ENCODE data around the gene ARHGAP30. TPM values are rescaled to one million over a fixed set of nuclear protein-coding genes. Genes with fewer than 3 reads are reported as not detected.
A peak's percentile ranks its signal among the peaks of the same experiment; 100 is the strongest.

Gene ARHGAP30
- total RNA-seq, 1 experiment from 2014 or later, result 0.39 TPM

DNA sequence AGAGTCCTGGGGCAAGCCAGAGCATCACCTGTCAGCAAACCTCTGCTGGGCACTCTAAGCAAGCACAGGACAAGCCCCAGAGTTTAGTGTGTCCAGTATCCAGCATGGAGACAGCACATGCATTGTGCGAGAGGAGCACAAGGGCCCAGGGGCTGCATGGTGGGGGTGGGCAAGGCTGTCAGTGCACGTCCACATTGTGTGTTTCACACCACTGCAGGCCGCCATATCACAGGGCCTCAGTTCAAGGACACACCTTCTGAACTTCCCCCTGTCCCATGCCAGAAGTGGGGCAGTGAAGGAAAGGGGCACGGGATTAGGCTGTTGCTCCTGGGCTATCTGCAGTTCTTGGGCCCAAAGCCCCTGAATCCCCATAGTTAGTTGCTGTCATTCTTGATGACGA is 30.1 kb downstream of the ARHGAP30 start:
- peak overlapping the region; percentile 90 for H3K4me2 ChIP-seq (ENCODE audit: low read length)

GRCh38 chr1:161039154-161039545 is 30.5 kb downstream of the ARHGAP30 start:
- peak overlapping the region; percentile 90 for H3K4me2 ChIP-seq (ENCODE audit: low read length)
- H3K27ac ChIP-seq (ENCODE audit: low read depth, low read length), result peak overlapping the region; percentile 88

More for the DNA sequence above, 30.1 kb downstream of the ARHGAP30 start:
- POLR2A ChIA-PET, result interaction anchor here (1.0 to 2.3 kb wide), 4 partner anchors 18 to 127 kb away, joined by 4 to 24 read pairs (median 4); partner anchors contain the start of genes F11R and PPOX
- Histone ChIP-seq H3K9me3 (ENCODE audit: control insufficient read depth in 1 of 2, insufficient read depth in 1 of 2, low read depth in 1 of 2, low read length in 2 of 2) (no peaks in the 10 kb centered on the region), H3K9me2 (ENCODE audit: insufficient read depth) (no peaks in the 10 kb centered on the region), H3K4me1 (ENCODE audit: control insufficient read depth in 1 of 2, insufficient read depth in 2 of 2, low read length in 2 of 2) (peaks cover 12 to 28% of the 10 kb centered on the region in 2 experiments; a peak in 3 of 4 replicates), H3K27ac (ENCODE audit: low read depth, low read length) (peak overlapping the region; percentile 88), H2AFZ (ENCODE audit: low read depth, low read length, poor library complexity, severe bottlenecking) (no peak overlapping the region), H4K20me1 (ENCODE audit: insufficient read depth) (no peaks in the 10 kb centered on the region), H3K79me2 (ENCODE audit: insufficient read depth, low read length) (peaks cover 36% of the 10 kb centered on the region), H3K9ac (ENCODE audit: low read length) (no peak overlapping the region), H3K36me3 (ENCODE audit: control insufficient read depth in 1 of 2, insufficient read depth in 2 of 2, low read length in 2 of 2) (peaks cover 10 to 31% of the 10 kb centered on the region in 2 experiments; a peak in 3 of 4 replicates), H3K27me3 (ENCODE audit: insufficient read depth, low read length) (no peaks in the 10 kb centered on the region), H3K4me3 (replicated peaks in 1 of 2; ENCODE audit: low read depth in 1 of 2, low read length in 2 of 2) (peak overlapping the region in 1 of 2 experiments; percentile 76; a peak in 1 of 4 replicates)
- TF ChIP-seq CEBPB (IDR thresholded peaks at IDR 0.05; ENCODE audit: low read depth) (no peak), ELF1 (IDR thresholded peaks at IDR 0.05; ENCODE audit: borderline replicate concordance, low read depth) (no peak), POLR2A (IDR thresholded peaks at IDR 0.05; ENCODE audit: borderline replicate concordance, extremely low read depth, insufficient read depth, insufficient read length) (no peak)
- ATAC-seq, result no peak
- no peak for DNase-seq (ENCODE audit: low read depth, low spot score)
- BruUV-seq (replicated peaks), result no TSS peak
- intact Hi-C loops (cut with micrococcal nuclease), result loop anchor here (2.0 kb wide), 1 partner anchor 43 kb away; no protein-coding TSS in a partner anchor
- RAD21 ChIA-PET (ENCODE audit: low non-redundant PET in 1 of 2, low total read pairs in 2 of 2, uncharacterized antibody in 2 of 2, unreplicated experiment in 2 of 2), result no interaction called here
- CTCF ChIA-PET, result interaction anchor here (1.1 kb wide), 1 partner anchor 18 kb away, joined by 5 read pairs; the partner anchor contains the start of gene F11R

More at GRCh38 chr1:161039154-161039545, 30.5 kb downstream of the ARHGAP30 start:
- TF ChIP-seq TCF7L2 (IDR thresholded peaks at IDR 0.05; ENCODE audit: borderline replicate concordance, extremely low read depth, insufficient read depth, insufficient read length), result no peak
- TF ChIP-seq SIN3A (IDR thresholded peaks at IDR 0.05; ENCODE audit: low read depth), result no peak
- TF ChIP-seq, protein P1, sequence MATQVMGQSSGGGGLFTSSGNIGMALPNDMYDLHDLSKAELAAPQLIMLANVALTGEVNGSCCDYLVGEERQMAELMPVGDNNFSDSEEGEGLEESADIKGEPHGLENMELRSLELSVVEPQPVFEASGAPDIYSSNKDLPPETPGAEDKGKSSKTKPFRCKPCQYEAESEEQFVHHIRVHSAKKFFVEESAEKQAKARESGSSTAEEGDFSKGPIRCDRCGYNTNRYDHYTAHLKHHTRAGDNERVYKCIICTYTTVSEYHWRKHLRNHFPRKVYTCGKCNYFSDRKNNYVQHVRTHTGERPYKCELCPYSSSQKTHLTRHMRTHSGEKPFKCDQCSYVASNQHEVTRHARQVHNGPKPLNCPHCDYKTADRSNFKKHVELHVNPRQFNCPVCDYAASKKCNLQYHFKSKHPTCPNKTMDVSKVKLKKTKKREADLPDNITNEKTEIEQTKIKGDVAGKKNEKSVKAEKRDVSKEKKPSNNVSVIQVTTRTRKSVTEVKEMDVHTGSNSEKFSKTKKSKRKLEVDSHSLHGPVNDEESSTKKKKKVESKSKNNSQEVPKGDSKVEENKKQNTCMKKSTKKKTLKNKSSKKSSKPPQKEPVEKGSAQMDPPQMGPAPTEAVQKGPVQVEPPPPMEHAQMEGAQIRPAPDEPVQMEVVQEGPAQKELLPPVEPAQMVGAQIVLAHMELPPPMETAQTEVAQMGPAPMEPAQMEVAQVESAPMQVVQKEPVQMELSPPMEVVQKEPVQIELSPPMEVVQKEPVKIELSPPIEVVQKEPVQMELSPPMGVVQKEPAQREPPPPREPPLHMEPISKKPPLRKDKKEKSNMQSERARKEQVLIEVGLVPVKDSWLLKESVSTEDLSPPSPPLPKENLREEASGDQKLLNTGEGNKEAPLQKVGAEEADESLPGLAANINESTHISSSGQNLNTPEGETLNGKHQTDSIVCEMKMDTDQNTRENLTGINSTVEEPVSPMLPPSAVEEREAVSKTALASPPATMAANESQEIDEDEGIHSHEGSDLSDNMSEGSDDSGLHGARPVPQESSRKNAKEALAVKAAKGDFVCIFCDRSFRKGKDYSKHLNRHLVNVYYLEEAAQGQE (IDR thresholded peaks at IDR 0.05; ENCODE audit: low read depth), result no peak
- TF ChIP-seq SRF (IDR thresholded peaks at IDR 0.05; ENCODE audit: low read depth), result no peak
- TF ChIP-seq SP1 (IDR thresholded peaks at IDR 0.05; ENCODE audit: low read depth), result no peak
- H3K9ac ChIP-seq (ENCODE audit: low read length), result peak overlapping the region; percentile 77
- ChIA-PET CTCF (interaction anchor here (0.9 to 1.1 kb wide), 2 partner anchors 18 to 267 kb away, joined by 4 to 5 read pairs; partner anchors contain the start of gene F11R), POLR2A (interaction anchor here (1.0 to 2.3 kb wide), 5 partner anchors 18 to 127 kb away, joined by 3 to 24 read pairs (median 4); partner anchors contain the start of genes F11R and PPOX), RAD21 (ENCODE audit: low non-redundant PET in 1 of 2, low total read pairs in 2 of 2, uncharacterized antibody in 2 of 2, unreplicated experiment in 2 of 2) (no interaction called here)
- H2AFZ ChIP-seq (ENCODE audit: low read depth, low read length, poor library complexity, severe bottlenecking), result peak overlapping the region; percentile 16
- BruUV-seq (replicated peaks), result TSS peak; percentile 71
- peaks cover 32% of the 10 kb centered on the region for H3K79me2 ChIP-seq (ENCODE audit: insufficient read depth, low read length)
- peaks cover 10 to 31% of the 10 kb centered on the region in 2 experiments; a peak in 3 of 4 replicates for H3K36me3 ChIP-seq (ENCODE audit: control insufficient read depth in 1 of 2, insufficient read depth in 2 of 2, low read length in 2 of 2)
- no peaks in the 10 kb centered on the region for H4K20me1 ChIP-seq (ENCODE audit: insufficient read depth)
- peak overlapping the region; percentile 76 to 88 for H3K4me3 ChIP-seq (replicated peaks in 1 of 2; ENCODE audit: low read depth in 1 of 2, low read length in 2 of 2)
- no peaks in the 10 kb centered on the region for H3K9me2 ChIP-seq (ENCODE audit: insufficient read depth)
- intact Hi-C loops (cut with micrococcal nuclease), result loop anchor here (2.0 kb wide), 1 partner anchor 42 kb away; no protein-coding TSS in a partner anchor
- H3K9me3 ChIP-seq (ENCODE audit: control insufficient read depth in 1 of 2, insufficient read depth in 1 of 2, low read depth in 1 of 2, low read length in 2 of 2), result no peaks in the 10 kb centered on the region
- ATAC-seq, result no peak
- peaks cover 9 to 27% of the 10 kb centered on the region in 2 experiments; a peak in 3 of 4 replicates for H3K4me1 ChIP-seq (ENCODE audit: control insufficient read depth in 1 of 2, insufficient read depth in 2 of 2, low read length in 2 of 2)
- DNase-seq (ENCODE audit: low read depth, low spot score), result no peak
- H3K27me3 ChIP-seq (ENCODE audit: insufficient read depth, low read length), result no peaks in the 10 kb centered on the region
